ENCODE data around the gene PNPLA4. TPM values are rescaled to one million over a fixed set of nuclear protein-coding genes. Genes with fewer than 3 reads are reported as not detected.
A peak's percentile ranks its signal among the peaks of the same experiment; 100 is the strongest.

Gene PNPLA4
- total and polyA plus RNA-seq, 3 experiments from 2014 or later = 8.5 to 14.0 (median 10.0) TPM

- ChIA-PET CTCF (no interaction called here), POLR2A (no interaction called here)
- H3K4me3 ChIP-seq (ENCODE audit: low read length) = no peak overlapping the region
- DNase-seq = no peak
- no peaks in the 10 kb centered on the region for H3K4me1 ChIP-seq (ENCODE audit: insufficient read depth, low read length)
- no peak overlapping the region for H3K27ac Mint-ChIP-seq
- no peaks in the 10 kb centered on the region for H3K4me1 Mint-ChIP-seq
- H3K27ac ChIP-seq (ENCODE audit: low read depth, low read length) = no peak overlapping the region
- no peaks in the 10 kb centered on the region for H3K27me3 ChIP-seq (ENCODE audit: insufficient read depth, low read length, poor library complexity, severe bottlenecking)
- H3K27me3 Mint-ChIP-seq = peaks cover 2 to 9% of the 10 kb centered on the region in 2 donors
- H3K36me3 ChIP-seq (ENCODE audit: insufficient read depth, low read length) = no peaks in the 10 kb centered on the region
- H3K36me3 Mint-ChIP-seq = peaks cover 0 to 4% (median 0%) of the 10 kb centered on the region in 3 donors
- H3K9me3 ChIP-seq (ENCODE audit: low read length) = no peaks in the 10 kb centered on the region
- H3K4me3 Mint-ChIP-seq = no peak overlapping the region
- H3K9me3 Mint-ChIP-seq = peaks cover 0 to 2% (median 0%) of the 10 kb centered on the region in 5 donors
These were observed 19.7 kb upstream of the PNPLA4 start for GRCh38 chrX:7946960-7947359.

DNA sequence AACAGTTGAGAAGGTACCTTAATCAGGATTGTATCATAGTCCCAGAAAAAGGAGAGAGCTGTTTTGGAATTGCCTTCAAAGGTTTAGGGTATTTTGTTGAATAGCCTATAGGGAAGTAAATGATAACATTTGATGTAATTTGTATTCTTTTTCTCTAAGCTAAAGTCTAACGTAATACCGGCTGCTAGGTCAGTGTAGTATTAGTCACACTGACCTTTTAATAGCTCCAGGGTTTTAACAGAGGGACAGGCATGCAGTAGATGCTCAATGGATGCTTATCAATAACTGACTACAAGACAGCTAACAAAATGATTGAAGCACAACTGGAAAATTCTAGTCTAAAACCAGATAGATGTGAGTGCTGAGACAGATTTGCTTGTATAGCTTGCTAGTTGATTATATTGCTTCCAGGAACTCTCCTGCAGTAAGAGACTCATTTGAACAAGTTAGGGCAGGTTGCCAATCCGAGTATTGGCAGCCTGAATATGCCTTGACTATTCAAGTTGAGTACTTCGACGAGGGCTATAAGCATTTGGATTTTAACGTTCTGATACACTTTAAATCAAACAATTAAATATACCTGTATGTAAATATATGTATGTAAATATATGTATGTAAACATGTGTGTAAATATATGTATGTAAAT lies 16.5 kb upstream of the PNPLA4 start:
- H3K27ac ChIP-seq (ENCODE audit: low read depth, low read length) = no peak overlapping the region
- no peak overlapping the region for H3K4me3 ChIP-seq (ENCODE audit: low read length)
- CTCF ChIA-PET = no interaction called here
- POLR2A ChIA-PET = no interaction called here
- no peaks in the 10 kb centered on the region for H3K9me3 ChIP-seq (ENCODE audit: low read length)
- H3K9me3 Mint-ChIP-seq = peaks cover 0 to 2% (median 0%) of the 10 kb centered on the region in 5 donors
- H3K27ac Mint-ChIP-seq = no peak overlapping the region
- H3K27me3 Mint-ChIP-seq = peaks cover 2 to 9% of the 10 kb centered on the region in 2 donors
- no peaks in the 10 kb centered on the region for H3K4me1 Mint-ChIP-seq
- H3K36me3 Mint-ChIP-seq = peaks cover 0 to 4% (median 0%) of the 10 kb centered on the region in 3 donors
- H3K36me3 ChIP-seq (ENCODE audit: insufficient read depth, low read length) = no peaks in the 10 kb centered on the region
- no peaks in the 10 kb centered on the region for H3K4me1 ChIP-seq (ENCODE audit: insufficient read depth, low read length)
- DNase-seq = no peak
- no peaks in the 10 kb centered on the region for H3K27me3 ChIP-seq (ENCODE audit: insufficient read depth, low read length, poor library complexity, severe bottlenecking)
- no peak overlapping the region for H3K4me3 Mint-ChIP-seq

- POLR2A ChIA-PET = no interaction called here
- Mint-ChIP-seq H3K36me3 (no peaks in the 10 kb centered on the region), H3K4me1 (no peaks in the 10 kb centered on the region), H3K4me3 (no peak overlapping the region), H3K9me3 (no peaks in the 10 kb centered on the region), H3K27ac (peak overlapping the region in 2 of 8 donors; percentile 43 to 84), H3K27me3 (peaks cover under 1 to 2% of the 10 kb centered on the region in 2 donors)
- no peaks in the 10 kb centered on the region for H3K36me3 ChIP-seq (ENCODE audit: insufficient read depth, low read length)
- H3K27me3 ChIP-seq (ENCODE audit: insufficient read depth, low read length, poor library complexity, severe bottlenecking) = no peaks in the 10 kb centered on the region
- no peak overlapping the region for H3K4me3 ChIP-seq (ENCODE audit: low read length)
- DNase-seq = no peak
- H3K9me3 ChIP-seq (ENCODE audit: low read length) = no peaks in the 10 kb centered on the region
- CTCF ChIA-PET = no interaction called here
- no peak overlapping the region for H3K27ac ChIP-seq (ENCODE audit: low read depth, low read length)
- no peaks in the 10 kb centered on the region for H3K4me1 ChIP-seq (ENCODE audit: insufficient read depth, low read length)
These were observed 14.3 kb upstream of the PNPLA4 start for GRCh38 chrX:7941390-7942042.

DNA sequence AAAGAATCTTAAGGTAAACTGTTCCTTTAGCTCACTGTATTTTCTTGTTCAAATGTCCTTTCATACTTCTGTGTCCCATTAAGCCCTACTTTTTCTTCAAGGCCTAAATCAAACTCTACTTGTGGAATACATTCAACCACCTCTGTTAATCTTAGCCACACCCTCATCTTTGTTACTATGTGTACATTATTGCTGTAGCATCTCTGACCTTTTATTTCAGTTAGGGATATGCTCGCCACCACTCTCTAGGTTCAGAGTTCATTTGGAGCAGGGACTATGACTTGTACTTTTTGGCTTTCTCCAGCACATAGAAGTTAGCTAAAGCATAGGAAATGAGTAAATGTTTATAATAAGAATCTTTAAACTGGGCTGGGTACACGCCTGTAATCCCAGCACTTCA lies 6.8 kb upstream of the PNPLA4 start:
- peaks cover 5 to 6% of the 10 kb centered on the region in 2 donors for H3K27me3 Mint-ChIP-seq
- CTCF ChIA-PET = no interaction called here
- Histone ChIP-seq H3K27me3 (ENCODE audit: insufficient read depth, low read length, poor library complexity, severe bottlenecking) (no peaks in the 10 kb centered on the region), H3K4me1 (ENCODE audit: insufficient read depth, low read length) (no peaks in the 10 kb centered on the region), H3K36me3 (ENCODE audit: insufficient read depth, low read length) (no peaks in the 10 kb centered on the region), H3K4me3 (ENCODE audit: low read length) (no peak overlapping the region), H3K27ac (ENCODE audit: low read depth, low read length) (no peak overlapping the region), H3K9me3 (ENCODE audit: low read length) (no peaks in the 10 kb centered on the region)
- H3K9me3 Mint-ChIP-seq = no peaks in the 10 kb centered on the region
- no peaks in the 10 kb centered on the region for H3K4me1 Mint-ChIP-seq
- peaks cover 0 to 10% (median 0%) of the 10 kb centered on the region in 3 donors for H3K36me3 Mint-ChIP-seq
- DNase-seq = no peak
- H3K4me3 Mint-ChIP-seq = no peak overlapping the region
- H3K27ac Mint-ChIP-seq = no peak overlapping the region
- POLR2A ChIA-PET = no interaction called here

DNA sequence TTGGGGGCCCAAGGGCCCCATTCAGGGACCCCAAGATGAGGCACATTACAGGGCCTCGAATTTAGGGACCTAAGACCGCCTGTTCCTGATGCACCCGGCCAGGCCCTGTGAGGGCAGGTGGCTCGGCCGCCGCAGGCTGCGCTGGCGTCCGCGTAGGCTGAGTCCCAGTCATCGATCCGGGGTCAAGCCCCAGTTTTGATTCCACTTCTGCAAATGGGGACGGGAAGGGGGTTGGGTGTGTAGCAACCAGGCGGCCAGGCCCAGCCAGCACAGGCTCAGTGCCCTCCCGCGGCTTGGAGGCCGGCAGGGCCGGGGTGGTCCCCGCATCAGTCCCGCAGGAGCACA lies 327 bp downstream of the PNPLA4 start:
- no peaks in the 10 kb centered on the region for H3K36me3 ChIP-seq (ENCODE audit: insufficient read depth, low read length)
- peak overlapping the region; percentile 66 to 100 (median 97) for H3K27ac Mint-ChIP-seq
- peak overlapping the region; percentile 94 to 99 (median 97) for H3K4me3 Mint-ChIP-seq

DNA sequence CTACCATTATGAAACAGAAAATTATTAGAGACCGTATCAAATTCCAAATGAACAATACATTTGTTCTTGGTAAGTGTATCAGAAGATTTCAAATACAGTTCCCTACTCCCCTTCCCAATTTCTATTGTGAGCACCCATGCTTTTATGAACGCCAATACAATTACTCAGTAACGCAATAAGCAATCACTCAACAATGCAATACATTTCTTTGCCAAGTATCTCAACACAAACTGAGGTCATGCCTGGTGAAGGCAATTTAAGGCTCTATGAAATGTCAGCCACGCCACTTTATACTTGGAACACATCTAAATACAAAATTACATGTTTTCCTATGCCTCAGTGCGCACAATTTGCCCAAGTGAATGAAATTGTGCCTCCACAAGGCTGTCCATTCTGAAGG lies 712 bp downstream of the PNPLA4 start:
- H3K36me3 Mint-ChIP-seq = peaks cover 9 to 12% (median 10%) of the 10 kb centered on the region in 3 donors
- peak overlapping the region; percentile 78 for H3K4me3 ChIP-seq (ENCODE audit: low read length)
- peaks cover 12% of the 10 kb centered on the region for H3K4me1 ChIP-seq (ENCODE audit: insufficient read depth, low read length)
- POLR2A ChIA-PET = no interaction called here
- H3K27ac ChIP-seq (ENCODE audit: low read depth, low read length) = peak overlapping the region; percentile 85
- H3K27ac Mint-ChIP-seq = peak overlapping the region in 6 of 8 donors; percentile 80 to 100 (median 94)
- peaks cover 0 to 3% (median 0%) of the 10 kb centered on the region in 5 donors for H3K9me3 Mint-ChIP-seq
- DNase-seq = no peak
- CTCF ChIA-PET = no interaction called here
- H3K36me3 ChIP-seq (ENCODE audit: insufficient read depth, low read length) = no peaks in the 10 kb centered on the region
- peak overlapping the region in 6 of 7 donors; percentile 94 to 98 (median 96) for H3K4me3 Mint-ChIP-seq
- H3K9me3 ChIP-seq (ENCODE audit: low read length) = no peaks in the 10 kb centered on the region
- no peaks in the 10 kb centered on the region for H3K27me3 ChIP-seq (ENCODE audit: insufficient read depth, low read length, poor library complexity, severe bottlenecking)
- peaks cover 15 to 28% (median 19%) of the 10 kb centered on the region in 3 donors for H3K4me1 Mint-ChIP-seq
- H3K27me3 Mint-ChIP-seq = peaks cover 5 to 7% of the 10 kb centered on the region in 2 donors

More for the DNA sequence above, 327 bp downstream of the PNPLA4 start:
- Mint-ChIP-seq H3K9me3 (peaks cover 0 to 3% (median 0%) of the 10 kb centered on the region in 5 donors), H3K4me1 (peaks cover 15 to 28% (median 19%) of the 10 kb centered on the region in 3 donors), H3K27me3 (peaks cover 5 to 7% of the 10 kb centered on the region in 2 donors), H3K36me3 (peaks cover 6 to 10% (median 9%) of the 10 kb centered on the region in 3 donors)
- no peaks in the 10 kb centered on the region for H3K9me3 ChIP-seq (ENCODE audit: low read length)
- H3K4me1 ChIP-seq (ENCODE audit: insufficient read depth, low read length) = peaks cover 12% of the 10 kb centered on the region
- ChIA-PET CTCF (no interaction called here), POLR2A (no interaction called here)
- DNase-seq = no peak
- H3K27me3 ChIP-seq (ENCODE audit: insufficient read depth, low read length, poor library complexity, severe bottlenecking) = no peaks in the 10 kb centered on the region
- peak overlapping the region; percentile 78 for H3K4me3 ChIP-seq (ENCODE audit: low read length)
- peak overlapping the region; percentile 85 for H3K27ac ChIP-seq (ENCODE audit: low read depth, low read length)

GRCh38 chrX:7925867-7926472 lies 1.2 kb downstream of the PNPLA4 start:
- H3K9me3 Mint-ChIP-seq = peaks cover 0 to 3% (median 0%) of the 10 kb centered on the region in 5 donors
- H3K27me3 Mint-ChIP-seq = peaks cover 4 to 7% of the 10 kb centered on the region in 2 donors
- POLR2A ChIA-PET = no interaction called here
- H3K36me3 ChIP-seq (ENCODE audit: insufficient read depth, low read length) = no peaks in the 10 kb centered on the region
- H3K4me1 Mint-ChIP-seq = peaks cover 15 to 28% (median 19%) of the 10 kb centered on the region in 3 donors
- H3K4me1 ChIP-seq (ENCODE audit: insufficient read depth, low read length) = peaks cover 12% of the 10 kb centered on the region
- peak; percentile 21 to 67 (median 56) for DNase-seq
- H3K36me3 Mint-ChIP-seq = peaks cover 12 to 15% (median 14%) of the 10 kb centered on the region in 3 donors
- H3K9me3 ChIP-seq (ENCODE audit: low read length) = no peaks in the 10 kb centered on the region
- H3K4me3 ChIP-seq (ENCODE audit: low read length) = no peak overlapping the region
- H3K27me3 ChIP-seq (ENCODE audit: insufficient read depth, low read length, poor library complexity, severe bottlenecking) = no peaks in the 10 kb centered on the region
- CTCF ChIA-PET = no interaction called here
- H3K4me3 Mint-ChIP-seq = peak overlapping the region; percentile 47 to 98 (median 94)
- H3K27ac ChIP-seq (ENCODE audit: low read depth, low read length) = no peak overlapping the region
- H3K27ac Mint-ChIP-seq = peak overlapping the region in 7 of 8 donors; percentile 73 to 100 (median 85)

GRCh38 chrX:7921750-7922149 lies 5.5 kb downstream of the PNPLA4 start:
- peaks cover 10 to 14% (median 12%) of the 10 kb centered on the region in 3 donors for H3K4me1 Mint-ChIP-seq
- ChIA-PET POLR2A (no interaction called here), CTCF (no interaction called here)
- Histone ChIP-seq H3K27me3 (ENCODE audit: insufficient read depth, low read length, poor library complexity, severe bottlenecking) (no peaks in the 10 kb centered on the region), H3K27ac (ENCODE audit: low read depth, low read length) (no peak overlapping the region), H3K4me3 (ENCODE audit: low read length) (no peak overlapping the region), H3K36me3 (ENCODE audit: insufficient read depth, low read length) (no peaks in the 10 kb centered on the region), H3K4me1 (ENCODE audit: insufficient read depth, low read length) (peaks cover 11% of the 10 kb centered on the region), H3K9me3 (ENCODE audit: low read length) (no peaks in the 10 kb centered on the region)
- DNase-seq = no peak
- peaks cover 24 to 33% (median 24%) of the 10 kb centered on the region in 3 donors for H3K36me3 Mint-ChIP-seq
- H3K4me3 Mint-ChIP-seq = no peak overlapping the region
- H3K9me3 Mint-ChIP-seq = no peaks in the 10 kb centered on the region
- H3K27me3 Mint-ChIP-seq = no peaks in the 10 kb centered on the region
- H3K27ac Mint-ChIP-seq = no peak overlapping the region
